Esophagus muscularis mucosa (tissue), 4 donors: Measurements from ENCODE around the gene NR1D2. TPM values are rescaled to one million over a fixed set of nuclear protein-coding genes. Genes with fewer than 3 reads are reported as not detected.
"Not testable (repeated sequence)": the region's sequence is repeated elsewhere in the genome, so short reads cannot be mapped to it uniquely, and the experiment has no call there.

Experiments used
- DNase-seq: peaks from one replicate; pipeline ENCODE4 v3.0.0-alpha.2; 2017; ENCODE audit errors: extremely low spot score
- H3K27ac ChIP-seq, 4 donors: fragments of 200-600 bp; sonication (generic); replicated peaks in 1 of 4; 1 replicate in 3 of 4; 2 replicates in 1 of 4; pipeline ENCODE4 v1.5.1; 2016 to 2019; ENCODE audit warnings: mild to moderate bottlenecking in 1 of 4
- H3K27me3 ChIP-seq, 4 donors: fragments of 200-600 bp; sonication (generic); one replicate each; pipeline versions ENCODE4 v1.5.1 to v1.6.0; 2016 to 2019
- H3K36me3 ChIP-seq, 4 donors: fragments of 200-600 bp; sonication (generic); one replicate each; pipeline ENCODE4 v1.5.1; 2016 to 2019
- H3K4me1 ChIP-seq, 4 donors: fragments of 200-600 bp; sonication (generic); one replicate each; pipeline ENCODE4 v1.5.1; 2016 to 2019
- H3K4me3 ChIP-seq, 4 donors: fragments of 200-600 bp; sonication (generic); 1 replicate in 2 of 4; 2 replicates in 2 of 4; pipeline ENCODE4 v1.5.1; 2016 to 2019; ENCODE audit warnings: mild to moderate bottlenecking in 4 of 4, moderate library complexity in 1 of 4
- H3K9me3 ChIP-seq, 4 donors: fragments of 200-600 bp; sonication (generic); 1 replicate in 3 of 4; 2 replicates in 1 of 4; pipeline ENCODE4 v1.5.1; 2016 to 2019
- EP300 ChIP-seq: sonication (generic); formaldehyde crosslinking; IDR thresholded peaks from one replicate; pipeline ENCODE4 v1.6.1; 2017; ENCODE audit warnings: antibody characterized with exemption
- POLR2A ChIP-seq: fragments of 450-650 bp; IDR thresholded peaks from one replicate; pipeline ENCODE4 v1.6.1; 2017; ENCODE audit warnings: antibody characterized with exemption, moderate library complexity, mild to moderate bottlenecking, low read depth
- POLR2AphosphoS5 ChIP-seq, 2 donors: sonication (generic); formaldehyde crosslinking; IDR thresholded peaks; one replicate each; pipeline ENCODE4 v1.6.1; 2017; ENCODE audit warnings: antibody characterized with exemption in 2 of 2
- WGBS: methylation state at CpG from one replicate; pipeline ENCODE4 v1.1.5; 2018; 5-methylcytosine and 5-hydroxymethylcytosine counted together
- intact Hi-C: fragments of 100-400 bp; cut with DNase I; formaldehyde crosslinking; loops from one replicate; pipeline ENCODE4 v1.15.1; 2023
- total RNA-seq, 4 donors: library from RNA; depleted of rRNA; stranded (reverse); fragments of >200 nt; gene quantifications; one replicate each; pipeline versions ENCODE4 v1.1.0 to v1.2.1, GENCODE V29; 2016
- TF ChIP-seq, protein P1 (sequence below), 3 experiments: fragments of 200-600 bp in 2 of 3; fragments of 450-650 bp in 1 of 3; sonication (generic) in 2 of 3; IDR thresholded peaks; one replicate each; pipeline ENCODE4 v1.5.1; 2017 to 2019; ENCODE audit warnings: antibody characterized with exemption in 3 of 3, mild to moderate bottlenecking in 2 of 3, moderate library complexity in 1 of 3

The NR1D2 gene
- total RNA-seq, 4 donors from 2014 or later = 34.4 to 42.4 (median 38.0) TPM

DNA sequence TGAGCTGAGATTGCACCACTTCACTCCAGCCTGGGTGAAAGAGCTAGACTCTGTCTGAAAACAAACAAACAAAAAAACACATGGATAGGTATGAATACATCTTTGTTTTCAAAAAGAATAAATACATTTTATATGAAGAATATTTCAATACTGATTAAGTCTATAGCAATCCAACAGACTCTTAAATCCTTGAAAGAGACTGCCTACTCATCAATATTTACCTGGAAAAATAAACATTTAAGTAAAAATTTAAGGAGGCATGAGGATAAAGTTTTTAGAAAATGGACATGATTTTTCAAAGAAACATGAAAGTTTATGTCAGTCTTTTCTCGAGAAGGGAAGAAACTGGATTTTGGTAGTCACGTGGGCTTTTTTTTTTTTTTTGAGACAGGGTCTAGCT lies 33.7 kb upstream of the NR1D2 start:
- Histone ChIP-seq H3K27ac (no peak overlapping the region), H3K4me1 (peaks cover 9 to 30% (median 21%) of the 10 kb centered on the region in 4 donors), H3K36me3 (peaks cover 0 to 37% (median 26%) of the 10 kb centered on the region in 4 donors), H3K4me3 (no peak overlapping the region), H3K27me3 (no peaks in the 10 kb centered on the region), H3K9me3 (no peaks in the 10 kb centered on the region)
- whole genome bisulfite sequencing = 98% methylated on average over 2 of the region's 2 CpGs
- intact Hi-C loops = no loop called here
- no peak for DNase-seq
- no peak for TF ChIP-seq EP300
- TF ChIP-seq POLR2AphosphoS5 (IDR thresholded peaks at IDR 0.05) = no peak
- TF ChIP-seq, protein P1, sequence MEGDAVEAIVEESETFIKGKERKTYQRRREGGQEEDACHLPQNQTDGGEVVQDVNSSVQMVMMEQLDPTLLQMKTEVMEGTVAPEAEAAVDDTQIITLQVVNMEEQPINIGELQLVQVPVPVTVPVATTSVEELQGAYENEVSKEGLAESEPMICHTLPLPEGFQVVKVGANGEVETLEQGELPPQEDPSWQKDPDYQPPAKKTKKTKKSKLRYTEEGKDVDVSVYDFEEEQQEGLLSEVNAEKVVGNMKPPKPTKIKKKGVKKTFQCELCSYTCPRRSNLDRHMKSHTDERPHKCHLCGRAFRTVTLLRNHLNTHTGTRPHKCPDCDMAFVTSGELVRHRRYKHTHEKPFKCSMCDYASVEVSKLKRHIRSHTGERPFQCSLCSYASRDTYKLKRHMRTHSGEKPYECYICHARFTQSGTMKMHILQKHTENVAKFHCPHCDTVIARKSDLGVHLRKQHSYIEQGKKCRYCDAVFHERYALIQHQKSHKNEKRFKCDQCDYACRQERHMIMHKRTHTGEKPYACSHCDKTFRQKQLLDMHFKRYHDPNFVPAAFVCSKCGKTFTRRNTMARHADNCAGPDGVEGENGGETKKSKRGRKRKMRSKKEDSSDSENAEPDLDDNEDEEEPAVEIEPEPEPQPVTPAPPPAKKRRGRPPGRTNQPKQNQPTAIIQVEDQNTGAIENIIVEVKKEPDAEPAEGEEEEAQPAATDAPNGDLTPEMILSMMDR (IDR thresholded peaks at IDR 0.05) = no peak

DNA sequence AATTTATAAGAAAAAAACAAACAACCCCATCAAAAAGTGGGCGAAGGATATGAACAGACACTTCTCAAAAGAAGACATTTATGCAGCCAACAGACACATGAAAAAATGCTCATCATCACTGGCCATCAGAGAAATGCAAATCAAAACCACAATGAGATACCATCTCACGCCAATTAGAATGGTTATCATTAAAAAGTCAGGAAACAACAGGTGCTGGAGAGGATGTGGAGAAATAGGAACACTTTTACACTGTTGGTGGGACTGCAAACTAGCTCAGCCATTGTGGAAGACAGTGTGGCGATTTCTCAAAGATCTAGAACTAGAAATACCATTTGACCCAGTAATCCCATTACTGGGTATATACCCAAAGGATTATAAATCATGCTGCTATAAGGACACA lies 32.8 kb upstream of the NR1D2 start:
- H3K27me3 ChIP-seq, H3K27ac ChIP-seq, intact Hi-C loops, DNase-seq, H3K9me3 ChIP-seq, H3K4me3 ChIP-seq: not testable (repeated sequence)
- 98% methylated on average over 3 of the region's 3 CpGs for WGBS
- peaks cover 0 to 30% (median 22%) of the 10 kb centered on the region in 4 donors for H3K36me3 ChIP-seq
- H3K4me1 ChIP-seq = peaks cover 9 to 30% (median 22%) of the 10 kb centered on the region in 4 donors

DNA sequence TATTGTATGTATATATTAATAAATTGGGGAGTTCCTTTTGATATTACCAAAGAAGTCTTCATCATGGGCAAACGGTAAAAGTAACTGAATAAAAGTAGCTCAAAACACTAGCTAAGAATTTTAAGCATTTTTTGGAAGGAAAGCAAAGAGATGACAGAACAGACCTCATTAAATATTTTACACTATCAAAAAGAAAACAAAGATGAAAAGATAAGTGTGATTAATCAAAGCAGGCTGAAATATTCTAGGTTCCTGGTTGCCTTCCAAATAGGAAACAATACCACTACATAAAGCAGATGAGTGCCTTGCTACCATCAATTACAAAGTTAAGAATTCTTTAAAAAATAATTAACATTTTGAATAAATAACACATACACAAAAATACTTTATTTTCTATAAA lies 31.9 kb upstream of the NR1D2 start:
- Histone ChIP-seq H3K4me3 (no peak overlapping the region), H3K27me3 (no peaks in the 10 kb centered on the region), H3K4me1 (peaks cover 11 to 35% (median 26%) of the 10 kb centered on the region in 4 donors), H3K36me3 (peaks cover 0 to 28% (median 20%) of the 10 kb centered on the region in 4 donors), H3K9me3 (no peaks in the 10 kb centered on the region), H3K27ac (no peak overlapping the region)
- DNase-seq = no peak
- intact Hi-C loops = no loop called here
- WGBS = 80% methylated on average over 1 of the region's 1 CpG
- TF ChIP-seq POLR2AphosphoS5 (IDR thresholded peaks at IDR 0.05) = no peak
- TF ChIP-seq, protein P1 (IDR thresholded peaks at IDR 0.05) = no peak
- TF ChIP-seq POLR2A = no peak

DNA sequence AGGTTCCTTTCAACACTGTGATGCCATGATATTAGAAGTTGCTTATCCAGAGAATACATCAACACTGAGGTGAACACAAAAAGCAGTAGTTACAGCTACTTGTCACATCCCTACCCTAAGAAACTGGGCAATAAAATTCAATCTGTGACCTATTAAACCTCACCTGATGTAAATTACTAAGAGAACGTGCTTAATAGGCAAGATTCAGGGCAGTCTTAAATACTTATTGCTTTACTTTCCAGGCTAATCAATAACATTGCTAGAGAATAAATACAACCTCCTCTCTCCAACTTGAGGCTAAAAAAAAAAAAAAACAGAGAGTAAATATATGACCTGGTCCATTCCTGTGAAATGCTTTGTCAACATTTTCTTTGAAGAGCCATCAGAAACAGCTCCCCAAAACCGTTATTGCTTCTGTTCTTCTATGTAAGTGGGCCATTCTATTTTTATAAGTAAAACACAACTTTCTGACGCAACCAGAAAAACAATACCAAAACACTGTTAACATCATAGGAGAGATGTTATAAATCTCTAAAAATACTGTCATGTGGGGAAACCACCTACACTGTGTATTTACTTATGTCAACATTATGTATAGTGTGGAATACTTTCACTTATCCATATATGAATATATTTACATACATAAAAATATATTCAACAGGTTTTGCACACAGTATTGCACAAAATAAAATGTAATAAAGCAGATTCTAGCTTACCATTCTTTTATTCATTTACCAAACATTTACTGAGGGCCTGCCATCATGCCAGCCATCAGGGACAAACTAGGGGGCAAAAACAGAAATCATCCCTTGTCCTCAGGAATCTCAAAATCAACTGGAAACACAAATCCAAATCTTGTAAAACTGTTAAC lies 31.0 kb upstream of the NR1D2 start:
- intact Hi-C loops = no loop called here
- H3K36me3 ChIP-seq = peaks cover 0 to 31% (median 23%) of the 10 kb centered on the region in 4 donors
- no peak overlapping the region for H3K27ac ChIP-seq
- TF ChIP-seq POLR2A = no peak
- no peak for TF ChIP-seq POLR2AphosphoS5 (IDR thresholded peaks at IDR 0.05)
- TF ChIP-seq EP300 = no peak
- TF ChIP-seq, protein P1 (IDR thresholded peaks at IDR 0.05) = no peak
- H3K4me1 ChIP-seq = peaks cover 19 to 44% (median 35%) of the 10 kb centered on the region in 4 donors
- 59% methylated on average over 3 of the region's 3 CpGs for WGBS
- no peaks in the 10 kb centered on the region for H3K27me3 ChIP-seq
- DNase-seq = no peak
- no peak overlapping the region for H3K4me3 ChIP-seq
- no peaks in the 10 kb centered on the region for H3K9me3 ChIP-seq

DNA sequence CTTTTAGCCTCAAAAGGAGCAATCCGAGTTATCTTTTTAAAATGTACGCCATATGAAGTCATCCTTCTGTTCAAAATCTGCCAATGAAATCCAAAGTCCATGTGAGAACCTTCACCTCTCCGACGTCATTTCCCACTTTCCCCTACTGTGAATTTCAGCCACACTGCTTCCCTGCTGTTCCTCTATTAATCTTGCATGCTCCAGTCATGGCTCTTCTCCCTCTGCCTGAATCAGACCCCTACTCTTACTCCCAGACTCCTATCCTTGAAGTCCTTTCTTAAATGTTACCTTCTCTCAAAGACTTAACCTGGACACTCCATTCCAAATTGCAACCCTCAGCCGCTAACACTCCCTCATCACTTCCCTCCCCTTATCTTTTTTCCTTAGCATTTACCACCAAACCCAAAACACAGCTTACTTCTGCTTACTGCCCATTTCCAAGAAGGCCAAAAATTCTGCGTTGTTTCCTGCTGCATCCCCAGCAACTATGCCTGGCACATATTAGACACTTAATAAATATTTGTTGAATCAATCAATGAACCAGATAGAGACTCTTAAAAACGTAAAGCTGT lies 29.5 kb upstream of the NR1D2 start:
- Histone ChIP-seq H3K36me3 (peaks cover 0 to 32% (median 23%) of the 10 kb centered on the region in 4 donors), H3K27me3 (no peaks in the 10 kb centered on the region), H3K27ac (peak overlapping the region; percentile 88 to 96 (median 92)), H3K4me1 (peaks cover 26 to 58% (median 48%) of the 10 kb centered on the region in 4 donors), H3K9me3 (no peaks in the 10 kb centered on the region), H3K4me3 (peak overlapping the region; percentile 71 to 85 (median 80))
- TF ChIP-seq POLR2AphosphoS5 (IDR thresholded peaks at IDR 0.05) (no peak), POLR2A (no peak), EP300 (no peak)
- 49% methylated on average over 7 of the region's 7 CpGs for WGBS
- DNase-seq = no peak
- intact Hi-C loops = loop anchor here (2.0 kb wide), 2 partner anchors 31 to 51 kb away; no protein-coding TSS in a partner anchor
